Measurements from ENCODE around the gene RFC4.
"Not testable (repeated sequence)": the region's sequence is repeated elsewhere in the genome, so short reads cannot be mapped to it uniquely, and the experiment has no call there.

The RFC4 gene

GRCh38 chr3:186824430-186825139 lies 18.3 kb upstream of the RFC4 start:
- peak overlapping the region; percentile 7 for H2AFZ ChIP-seq (ENCODE audit: low read length, unreplicated experiment)
- H3K27me3 ChIP-seq (ENCODE audit: insufficient read depth, low read length): peaks cover 18% of the 10 kb centered on the region
- peaks cover 3% of the 10 kb centered on the region for H3K79me2 ChIP-seq (ENCODE audit: control insufficient read depth, insufficient read depth, low read length, unreplicated experiment)
- H3K27ac ChIP-seq (ENCODE audit: low read depth, low read length): no peak overlapping the region
- H3K36me3 ChIP-seq (ENCODE audit: insufficient read depth, low read length): no peaks in the 10 kb centered on the region
- H3K4me1 ChIP-seq (ENCODE audit: control insufficient read depth, insufficient read depth, low read length, unreplicated experiment): peaks cover 43% of the 10 kb centered on the region
- no peak overlapping the region for H3K4me3 ChIP-seq (ENCODE audit: low read depth, low read length)

DNA sequence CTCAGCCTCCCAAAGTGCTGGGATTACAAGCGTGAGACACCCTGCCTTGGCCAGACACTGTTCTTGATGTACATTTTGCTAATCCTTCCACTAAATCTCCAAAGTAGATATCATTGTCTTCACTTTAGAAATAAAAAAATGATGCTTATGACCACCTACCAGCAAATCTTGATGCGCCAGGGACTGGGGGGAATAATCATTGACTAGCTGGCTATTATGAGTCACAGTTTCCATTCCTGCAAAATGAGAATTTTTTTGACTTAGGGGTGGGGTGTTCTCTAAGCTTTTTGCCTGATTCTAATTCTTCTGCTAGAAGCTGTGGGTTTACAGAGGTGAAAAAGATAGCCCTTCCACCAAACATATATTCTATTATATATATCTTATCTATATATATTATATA lies 17.1 kb upstream of the RFC4 start:
- Histone ChIP-seq H3K27me3 (ENCODE audit: insufficient read depth, low read length) (peaks cover 7% of the 10 kb centered on the region), H3K4me3 (ENCODE audit: low read depth, low read length) (no peak overlapping the region), H3K4me1 (ENCODE audit: control insufficient read depth, insufficient read depth, low read length, unreplicated experiment) (peaks cover 43% of the 10 kb centered on the region), H3K36me3 (ENCODE audit: insufficient read depth, low read length) (no peaks in the 10 kb centered on the region), H3K27ac (ENCODE audit: low read depth, low read length) (peak overlapping the region; percentile 75; the same call in 1 of the 2 replicates), H3K79me2 (ENCODE audit: control insufficient read depth, insufficient read depth, low read length, unreplicated experiment) (peaks cover 3% of the 10 kb centered on the region), H2AFZ (ENCODE audit: low read length, unreplicated experiment) (no peak overlapping the region)

DNA sequence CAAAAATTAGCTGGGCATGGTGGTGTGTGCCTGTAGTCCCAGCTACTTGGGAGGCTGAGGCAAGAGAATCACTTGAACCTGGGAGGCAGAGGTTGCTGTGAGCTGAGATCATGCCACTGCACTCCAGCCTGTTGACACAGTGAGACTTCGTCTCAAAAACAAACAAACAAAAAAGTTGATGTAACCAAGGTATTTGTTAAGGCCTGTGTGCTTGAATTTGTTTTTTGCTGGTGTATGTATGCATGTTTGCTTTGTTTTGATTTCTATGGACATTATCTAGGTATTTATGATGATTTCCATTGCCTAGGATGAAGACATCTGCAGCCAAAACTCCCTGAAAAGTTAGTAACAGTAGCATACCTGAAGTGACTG lies 16.1 kb upstream of the RFC4 start:
- Histone ChIP-seq H3K4me1 (ENCODE audit: control insufficient read depth, insufficient read depth, low read length, unreplicated experiment) (peaks cover 43% of the 10 kb centered on the region), H3K27ac (ENCODE audit: low read depth, low read length) (peak overlapping the region; percentile 75)
- not testable (repeated sequence) for H3K36me3 ChIP-seq (ENCODE audit: insufficient read depth, low read length); H2AFZ ChIP-seq (ENCODE audit: low read length, unreplicated experiment); H3K79me2 ChIP-seq (ENCODE audit: control insufficient read depth, insufficient read depth, low read length, unreplicated experiment); H3K4me3 ChIP-seq (ENCODE audit: low read depth, low read length); H3K27me3 ChIP-seq (ENCODE audit: insufficient read depth, low read length)

DNA sequence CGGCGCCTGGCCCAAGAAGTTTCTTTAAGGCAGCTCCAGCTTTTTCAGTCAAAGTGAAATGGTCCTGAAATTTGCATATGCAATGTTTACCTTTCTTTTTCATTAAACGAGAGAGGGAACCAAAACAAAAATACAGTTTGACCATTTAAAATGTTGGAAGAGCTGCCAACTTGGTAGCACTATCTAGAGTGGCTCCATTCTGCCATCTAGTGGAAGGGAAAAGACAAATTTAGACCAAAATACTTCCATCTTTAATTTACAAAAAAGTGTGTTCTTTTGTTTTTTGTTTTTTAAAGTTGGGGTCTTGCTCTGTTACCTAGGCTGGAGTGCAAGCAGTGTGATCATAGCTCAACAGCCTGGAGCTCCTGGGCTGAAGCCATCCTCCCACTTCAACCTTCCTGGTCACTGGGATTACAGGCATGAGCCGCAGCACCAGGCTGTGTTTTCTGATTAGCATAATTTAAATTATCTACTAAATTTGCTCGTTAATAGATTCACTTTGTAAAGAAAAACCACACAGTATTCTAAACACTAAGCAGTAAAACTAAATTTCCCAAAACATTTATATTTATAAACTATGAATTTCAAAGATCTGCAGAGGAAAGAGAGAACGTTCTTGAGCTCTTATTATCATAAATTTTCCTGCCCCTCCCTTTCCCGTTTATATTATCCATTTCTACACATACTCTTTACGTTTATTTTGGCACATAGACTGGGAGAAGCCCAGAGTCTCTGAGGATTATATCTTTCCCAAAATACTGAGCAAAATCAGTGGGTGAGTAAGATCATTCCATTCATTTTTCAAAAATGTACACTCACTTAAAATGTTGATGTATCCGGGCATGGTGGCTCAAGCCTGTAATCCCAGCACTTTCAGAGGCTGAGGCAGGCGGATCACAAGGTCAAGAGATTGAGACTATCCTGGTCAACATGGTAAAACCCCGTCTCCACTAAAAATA lies 15.4 kb upstream of the RFC4 start:
- Histone ChIP-seq H3K36me3 (ENCODE audit: insufficient read depth, low read length) (no peaks in the 10 kb centered on the region), H3K4me3 (ENCODE audit: low read depth, low read length) (peak overlapping the region; percentile 68), H3K4me1 (ENCODE audit: control insufficient read depth, insufficient read depth, low read length, unreplicated experiment) (peaks cover 43% of the 10 kb centered on the region), H3K27me3 (ENCODE audit: insufficient read depth, low read length) (no peaks in the 10 kb centered on the region), H3K79me2 (ENCODE audit: control insufficient read depth, insufficient read depth, low read length, unreplicated experiment) (peaks cover 3% of the 10 kb centered on the region), H2AFZ (ENCODE audit: low read length, unreplicated experiment) (peak overlapping the region; percentile 91), H3K27ac (ENCODE audit: low read depth, low read length) (peak overlapping the region; percentile 75)

DNA sequence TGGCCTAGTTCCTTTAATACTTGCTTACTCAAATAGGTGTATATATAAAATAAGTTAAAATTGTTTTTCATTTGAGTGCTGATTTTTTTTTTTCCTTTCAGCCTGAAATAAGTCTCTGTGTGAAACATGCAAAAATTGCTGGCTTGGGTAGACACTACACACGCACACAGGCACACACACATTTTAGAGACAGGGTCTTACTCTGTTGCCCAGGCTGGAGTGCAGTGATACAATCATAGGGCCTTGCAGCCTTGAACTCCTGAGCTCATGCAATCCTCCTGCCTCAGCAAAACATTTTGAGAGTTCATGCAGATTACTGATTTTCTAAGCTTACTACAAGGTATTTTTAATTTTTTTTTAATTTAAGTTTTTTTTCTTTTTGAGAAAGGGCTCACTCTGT lies 12.7 kb upstream of the RFC4 start:
- H3K27me3 ChIP-seq (ENCODE audit: insufficient read depth, low read length): no peaks in the 10 kb centered on the region
- H3K36me3 ChIP-seq (ENCODE audit: insufficient read depth, low read length): no peaks in the 10 kb centered on the region
- no peaks in the 10 kb centered on the region for H3K79me2 ChIP-seq (ENCODE audit: control insufficient read depth, insufficient read depth, low read length, unreplicated experiment)
- no peak overlapping the region for H3K27ac ChIP-seq (ENCODE audit: low read depth, low read length)
- H2AFZ ChIP-seq (ENCODE audit: low read length, unreplicated experiment): no peak overlapping the region
- H3K4me3 ChIP-seq (ENCODE audit: low read depth, low read length): no peak overlapping the region
- peaks cover 28% of the 10 kb centered on the region for H3K4me1 ChIP-seq (ENCODE audit: control insufficient read depth, insufficient read depth, low read length, unreplicated experiment)

GRCh38 chr3:186818516-186818915 lies 12.2 kb upstream of the RFC4 start:
- Histone ChIP-seq H3K4me1 (ENCODE audit: control insufficient read depth, insufficient read depth, low read length, unreplicated experiment) (peaks cover 27% of the 10 kb centered on the region), H3K79me2 (ENCODE audit: control insufficient read depth, insufficient read depth, low read length, unreplicated experiment) (no peaks in the 10 kb centered on the region), H2AFZ (ENCODE audit: low read length, unreplicated experiment) (no peak overlapping the region), H3K36me3 (ENCODE audit: insufficient read depth, low read length) (no peaks in the 10 kb centered on the region), H3K27me3 (ENCODE audit: insufficient read depth, low read length) (no peaks in the 10 kb centered on the region), H3K27ac (ENCODE audit: low read depth, low read length) (no peak overlapping the region), H3K4me3 (ENCODE audit: low read depth, low read length) (no peak overlapping the region)

DNA sequence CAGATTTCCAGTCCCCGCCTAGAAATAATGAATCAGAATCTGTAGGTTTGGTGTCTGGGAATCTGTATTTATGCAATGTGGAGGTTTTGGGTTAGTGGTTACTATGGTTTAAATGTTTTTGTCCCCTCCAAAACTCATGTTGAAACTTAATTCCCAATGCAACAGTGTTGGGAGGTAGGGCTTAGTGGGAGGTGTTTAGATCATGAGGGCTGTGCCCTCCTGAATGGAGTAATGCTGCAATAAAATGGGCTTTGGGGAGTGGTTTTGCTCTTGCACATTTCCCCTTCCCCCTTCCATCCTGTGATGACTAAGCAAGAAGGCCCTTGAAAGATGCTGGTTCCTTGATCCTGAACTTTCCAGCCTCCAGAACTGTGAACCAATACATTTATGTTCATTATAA lies 9.2 kb upstream of the RFC4 start:
- Histone ChIP-seq H3K79me2 (ENCODE audit: control insufficient read depth, insufficient read depth, low read length, unreplicated experiment) (no peaks in the 10 kb centered on the region), H3K4me1 (ENCODE audit: control insufficient read depth, insufficient read depth, low read length, unreplicated experiment) (peaks cover 12% of the 10 kb centered on the region), H3K4me3 (ENCODE audit: low read depth, low read length) (no peak overlapping the region), H2AFZ (ENCODE audit: low read length, unreplicated experiment) (peak overlapping the region; percentile 70), H3K36me3 (ENCODE audit: insufficient read depth, low read length) (no peaks in the 10 kb centered on the region), H3K27me3 (ENCODE audit: insufficient read depth, low read length) (no peaks in the 10 kb centered on the region), H3K27ac (ENCODE audit: low read depth, low read length) (peak overlapping the region; percentile 41)

DNA sequence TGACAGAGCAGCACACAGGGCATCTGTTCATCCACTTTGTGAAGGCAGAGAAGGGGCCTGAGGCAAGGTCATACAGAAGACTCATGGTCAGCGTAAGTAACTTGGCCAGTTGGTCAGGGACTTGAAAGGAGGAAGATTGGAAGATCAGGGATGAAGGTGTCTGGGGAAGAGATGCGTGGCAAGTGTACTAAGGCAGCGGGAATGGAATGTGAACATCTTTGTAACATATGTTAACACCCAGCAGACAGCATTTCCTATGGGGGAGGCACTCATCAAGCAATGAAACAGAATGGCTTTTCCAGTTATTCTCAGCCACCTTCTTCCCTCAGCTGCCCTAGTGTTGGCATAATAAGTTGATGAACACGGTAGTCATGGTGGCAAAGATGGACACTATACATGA lies 7.8 kb upstream of the RFC4 start:
- no peak overlapping the region for H3K27ac ChIP-seq (ENCODE audit: low read depth, low read length)

GRCh38 chr3:186811313-186811712 lies 5.0 kb upstream of the RFC4 start:
- not testable (repeated sequence) for H3K4me3 ChIP-seq (ENCODE audit: low read depth, low read length); H3K36me3 ChIP-seq (ENCODE audit: insufficient read depth, low read length); H3K79me2 ChIP-seq (ENCODE audit: control insufficient read depth, insufficient read depth, low read length, unreplicated experiment); H3K27ac ChIP-seq (ENCODE audit: low read depth, low read length); H3K27me3 ChIP-seq (ENCODE audit: insufficient read depth, low read length); H2AFZ ChIP-seq (ENCODE audit: low read length, unreplicated experiment)
- H3K4me1 ChIP-seq (ENCODE audit: control insufficient read depth, insufficient read depth, low read length, unreplicated experiment): peaks cover 18% of the 10 kb centered on the region

More for the DNA sequence above, 7.8 kb upstream of the RFC4 start:
- no peak overlapping the region for H2AFZ ChIP-seq (ENCODE audit: low read length, unreplicated experiment)
- no peaks in the 10 kb centered on the region for H3K36me3 ChIP-seq (ENCODE audit: insufficient read depth, low read length)
- H3K79me2 ChIP-seq (ENCODE audit: control insufficient read depth, insufficient read depth, low read length, unreplicated experiment): no peaks in the 10 kb centered on the region
- peaks cover 12% of the 10 kb centered on the region for H3K4me1 ChIP-seq (ENCODE audit: control insufficient read depth, insufficient read depth, low read length, unreplicated experiment)
- H3K27me3 ChIP-seq (ENCODE audit: insufficient read depth, low read length): no peaks in the 10 kb centered on the region
- H3K4me3 ChIP-seq (ENCODE audit: low read depth, low read length): no peak overlapping the region

DNA sequence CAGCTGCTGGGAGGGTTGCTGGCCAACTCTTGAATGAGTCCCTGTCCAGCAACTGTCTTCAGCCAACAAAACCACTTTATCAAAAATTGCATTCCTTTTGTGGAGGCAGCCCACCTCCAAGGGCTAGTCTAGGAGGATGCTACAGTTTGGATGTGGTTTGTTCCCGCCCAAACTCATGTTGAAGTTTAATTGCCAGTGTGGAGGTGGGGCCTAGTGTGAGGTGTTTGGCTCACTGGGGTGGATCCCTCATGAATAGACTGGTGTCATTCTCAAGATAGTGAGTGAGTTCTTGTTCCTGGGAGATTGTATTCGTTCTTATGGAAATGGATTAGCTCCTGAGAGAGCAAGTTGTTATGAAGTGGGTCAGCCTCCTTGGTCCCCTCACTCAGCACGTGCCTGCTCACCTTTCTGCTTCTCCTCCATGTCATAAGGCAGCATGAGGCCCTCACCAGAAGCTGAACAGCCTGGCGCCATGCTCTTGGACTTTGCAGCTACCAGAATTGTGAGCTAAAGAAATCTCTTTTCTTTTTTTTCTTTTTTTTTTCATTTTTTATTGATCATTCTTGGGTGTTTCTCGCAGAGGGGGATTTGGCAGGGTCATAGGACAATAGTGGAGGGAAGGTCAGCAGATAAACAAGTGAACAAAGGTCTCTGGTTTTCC lies 4.2 kb upstream of the RFC4 start:
- Histone ChIP-seq H2AFZ (ENCODE audit: low read length, unreplicated experiment) (no peak overlapping the region), H3K4me3 (ENCODE audit: low read depth, low read length) (no peak overlapping the region), H3K27me3 (ENCODE audit: insufficient read depth, low read length) (no peaks in the 10 kb centered on the region), H3K36me3 (ENCODE audit: insufficient read depth, low read length) (no peaks in the 10 kb centered on the region), H3K4me1 (ENCODE audit: control insufficient read depth, insufficient read depth, low read length, unreplicated experiment) (peaks cover 13% of the 10 kb centered on the region), H3K79me2 (ENCODE audit: control insufficient read depth, insufficient read depth, low read length, unreplicated experiment) (peaks cover 12% of the 10 kb centered on the region), H3K27ac (ENCODE audit: low read depth, low read length) (no peak overlapping the region)
